ENCODE results near the gene HACD1. TPM values are rescaled to one million over a fixed set of nuclear protein-coding genes. Genes with fewer than 3 reads are reported as not detected.

Gene HACD1
- total and polyA plus RNA-seq, 2 of the 4 experiments (the other 2 are of a cell fraction): 10.0 to 24.9 TPM

- Histone ChIP-seq H3K4me1 (ENCODE audit: control insufficient read depth, insufficient read depth, low read length) (peaks cover 6% of the 10 kb centered on the region), H4K91ac (ENCODE audit: insufficient read depth, low read depth, low read length) (no peak overlapping the region), H3K4me2 (ENCODE audit: low read depth, low read length) (no peak overlapping the region), H2AK5ac (ENCODE audit: low read depth, low read length) (no peak overlapping the region), H3K14ac (replicated peaks; ENCODE audit: low read depth, low read length) (no peak overlapping the region), H3K4ac (ENCODE audit: low read depth, low read length) (0 out of 2 replicates have a peak overlapping the region, but pooled peaks have one; percentile 3), H3K56ac (ENCODE audit: extremely low read depth, insufficient read depth, low read length) (no peak overlapping the region), H3K27me3 (ENCODE audit: control insufficient read depth, insufficient read depth, low read length) (no peaks in the 10 kb centered on the region), H3K79me1 (ENCODE audit: low read depth in 1 of 2, low read length in 2 of 2) (peaks cover 20 to 47% of the 10 kb centered on the region in 2 experiments), H3K23ac (ENCODE audit: low read depth, low read length) (no peak overlapping the region), H3K18ac (ENCODE audit: low read depth, low read length) (peak overlapping the region; percentile 84), H2AK9ac (replicated peaks; ENCODE audit: low read depth, low read length, poor library complexity) (no peak overlapping the region), H4K20me1 (ENCODE audit: insufficient read depth, low read length) (peaks cover 5% of the 10 kb centered on the region; the same call in 1 of the 2 replicates), H3K9me1 (ENCODE audit: insufficient read depth, low read length) (peaks cover 3% of the 10 kb centered on the region; the same call in 1 of the 2 replicates), H4K8ac (ENCODE audit: low read depth in 2 of 2, low read length in 2 of 2) (no peak overlapping the region), H3K9me3 (ENCODE audit: control insufficient read depth, insufficient read depth, low read length) (no peaks in the 10 kb centered on the region), H2BK120ac (ENCODE audit: low read depth, low read length) (no peak overlapping the region), H2BK5ac (ENCODE audit: low read depth, low read length, poor library complexity, severe bottlenecking) (peak overlapping the region; percentile 56), H4K5ac (ENCODE audit: low read depth, low read length) (peak overlapping the region; percentile 75; the same call in 1 of the 2 replicates), H2AFZ (replicated peaks; ENCODE audit: low read length, poor library complexity) (no peak overlapping the region), H2BK15ac (ENCODE audit: low read depth, low read length) (no peak overlapping the region), H3K9ac (ENCODE audit: low read depth, low read length) (no peak overlapping the region), H3K36me3 (ENCODE audit: control insufficient read depth, insufficient read depth, low read length) (peaks cover 7% of the 10 kb centered on the region), H2BK20ac (ENCODE audit: low read depth, low read length) (peak overlapping the region; percentile 52; the same call in 1 of the 2 replicates), H3K4me3 (ENCODE audit: insufficient read depth, low read depth, low read length) (no peak overlapping the region), H3K27ac (ENCODE audit: insufficient read depth, low read length) (peak overlapping the region; percentile 21; the same call in 1 of the 2 replicates)
- ATAC-seq (ENCODE audit: low read depth) (no peak), DNase-seq (no peak)
- ChIA-PET CTCF (interaction anchor here (0.6 to 1.0 kb wide), 2 partner anchors 13 to 700 kb away, joined by 3 to 5 read pairs; no protein-coding TSS in a partner anchor), POLR2A (ENCODE audit: unreplicated experiment) (interaction anchor here (0.9 kb wide), 1 partner anchor 11 kb away, joined by 3 read pairs; no protein-coding TSS in a partner anchor)
- TF ChIP-seq RCOR1 (IDR thresholded peaks at IDR 0.05; ENCODE audit: insufficient replicate concordance, low read length): no peak
- in situ Hi-C loops (cut with MboI; ENCODE audit: low sequenced_read_pairs) (no loop called here), dilution Hi-C loops (cut with HindIII; ENCODE audit: low sequenced_read_pairs, unreplicated experiment) (no loop called here), intact Hi-C loops (cut with micrococcal nuclease) (no loop called here)
- WGBS, 2 experiments (ENCODE audit: extremely low coverage in 2 of 2, insufficient read length in 1 of 2): no CpG with 5 or more reads among the region's 2 CpGs
- TSS peak; percentile 28 for BruUV-seq (replicated peaks)
These were observed 45.3 kb upstream of the HACD1 start for GRCh38 chr10:17662193-17663138.

All from IMR-90 (cell line).